ENCODE measurements around the gene REN. TPM values are rescaled to one million over a fixed set of nuclear protein-coding genes. Genes with fewer than 3 reads are reported as not detected.
A peak's percentile ranks its signal among the peaks of the same experiment; 100 is the strongest.

The REN gene
- total RNA-seq, result not detected

GRCh38 chr1:204166219-204166618, at the start of gene REN:
Gene REN, minus strand, starts transcription at chr1:204166337. Its CDS starts 44 bp downstream, at chr1:204166293.
- Mint-ChIP-seq H3K36me3 (peaks cover 6 to 21% of the 10 kb centered on the region in 2 donors), H3K27ac (no peak within 1 kb of the TSS), H3K9me3 (peaks cover 16 to 17% of the 10 kb centered on the region in 2 donors)
- DNase-seq (ENCODE audit: low spot score in 2 of 2) (no peak), ATAC-seq (no peak)

GRCh38 chr1:204213668-204214662, 47.8 kb upstream of the REN start, which contains the start of gene GOLT1A:
Gene GOLT1A, minus strand, starts transcription at chr1:204213988. Its CDS starts 82 bp downstream, at chr1:204213906.
- H3K27ac Mint-ChIP-seq, result peak within 1 kb of the TSS in 1 of 2 donors; percentile 40
- no peaks in the 10 kb centered on the region for H3K36me3 Mint-ChIP-seq
- no peaks in the 10 kb centered on the region for H3K9me3 Mint-ChIP-seq
- DNase-seq (ENCODE audit: low spot score in 2 of 2) (peak in 1 of 2 donors; percentile 59), ATAC-seq (peak; percentile 55 to 87)

- Mint-ChIP-seq H3K27ac (no peak overlapping the region), H3K9me3 (no peaks in the 10 kb centered on the region), H3K36me3 (no peaks in the 10 kb centered on the region)
- DNase-seq (ENCODE audit: low spot score in 2 of 2) (no peak), ATAC-seq (no peak)
These were observed 46.6 kb upstream of the REN start for GRCh38 chr1:204212715-204213114.

GRCh38 chr1:204211046-204211445, 44.9 kb upstream of the REN start:
- no peak for ATAC-seq
- H3K27ac Mint-ChIP-seq, result no peak overlapping the region

GRCh38 chr1:204207136-204207616, 41.0 kb upstream of the REN start:
- no peaks in the 10 kb centered on the region for H3K9me3 Mint-ChIP-seq
- DNase-seq (ENCODE audit: low spot score in 2 of 2), result peak; percentile 75 to 87
- no peaks in the 10 kb centered on the region for H3K36me3 Mint-ChIP-seq
- H3K27ac Mint-ChIP-seq, result no peak overlapping the region
- ATAC-seq, result peak; percentile 97 to 98

More at GRCh38 chr1:204211046-204211445, 44.9 kb upstream of the REN start:
- DNase-seq (ENCODE audit: low spot score in 2 of 2), result no peak
- Mint-ChIP-seq H3K9me3 (no peaks in the 10 kb centered on the region), H3K36me3 (no peaks in the 10 kb centered on the region)

GRCh38 chr1:204206121-204206520, 40.0 kb upstream of the REN start:
- DNase-seq (ENCODE audit: low spot score in 2 of 2) (no peak), ATAC-seq (no peak)
- H3K36me3 Mint-ChIP-seq, result no peaks in the 10 kb centered on the region
- H3K9me3 Mint-ChIP-seq, result no peaks in the 10 kb centered on the region
- no peak overlapping the region for H3K27ac Mint-ChIP-seq

- no peaks in the 10 kb centered on the region for H3K9me3 Mint-ChIP-seq
- H3K36me3 Mint-ChIP-seq, result no peaks in the 10 kb centered on the region
- DNase-seq (ENCODE audit: low spot score in 2 of 2) (no peak), ATAC-seq (no peak)
- no peak overlapping the region for H3K27ac Mint-ChIP-seq
These were observed 39.3 kb upstream of the REN start for GRCh38 chr1:204205486-204205885.

- DNase-seq (ENCODE audit: low spot score in 2 of 2) (no peak), ATAC-seq (no peak)
- H3K36me3 Mint-ChIP-seq, result no peaks in the 10 kb centered on the region
- no peaks in the 10 kb centered on the region for H3K9me3 Mint-ChIP-seq
- H3K27ac Mint-ChIP-seq, result no peak overlapping the region
These were observed 38.8 kb upstream of the REN start for GRCh38 chr1:204204944-204205343.

- ATAC-seq, result no peak
- no peak overlapping the region for H3K27ac Mint-ChIP-seq
- DNase-seq (ENCODE audit: low spot score in 2 of 2), result no peak
- H3K9me3 Mint-ChIP-seq, result no peaks in the 10 kb centered on the region
- no peaks in the 10 kb centered on the region for H3K36me3 Mint-ChIP-seq
These were observed 37.1 kb upstream of the REN start for GRCh38 chr1:204203206-204203767.

- DNase-seq (ENCODE audit: low spot score in 2 of 2) (no peak), ATAC-seq (no peak)
- H3K36me3 Mint-ChIP-seq, result no peaks in the 10 kb centered on the region
- H3K27ac Mint-ChIP-seq, result no peak overlapping the region
- H3K9me3 Mint-ChIP-seq, result no peaks in the 10 kb centered on the region
These were observed 36.3 kb upstream of the REN start for GRCh38 chr1:204202481-204202880.

- Mint-ChIP-seq H3K9me3 (no peaks in the 10 kb centered on the region), H3K27ac (no peak overlapping the region), H3K36me3 (no peaks in the 10 kb centered on the region)
- no peak for DNase-seq (ENCODE audit: low spot score in 2 of 2)
- ATAC-seq, result no peak
These were observed 35.4 kb upstream of the REN start for GRCh38 chr1:204201348-204202040.

GRCh38 chr1:204199579-204199978, 33.4 kb upstream of the REN start:
- Mint-ChIP-seq H3K9me3 (no peaks in the 10 kb centered on the region), H3K27ac (no peak overlapping the region), H3K36me3 (no peaks in the 10 kb centered on the region)
- ATAC-seq, result no peak
- DNase-seq (ENCODE audit: low spot score in 2 of 2), result no peak

GRCh38 chr1:204198348-204199340, 32.5 kb upstream of the REN start:
- no peak for DNase-seq (ENCODE audit: low spot score in 2 of 2)
- ATAC-seq, result peak in 1 of 2 donors; percentile 38
- H3K27ac Mint-ChIP-seq, result peak overlapping the region in 1 of 2 donors; percentile 10
- H3K9me3 Mint-ChIP-seq, result no peaks in the 10 kb centered on the region
- no peaks in the 10 kb centered on the region for H3K36me3 Mint-ChIP-seq

- no peaks in the 10 kb centered on the region for H3K36me3 Mint-ChIP-seq
- no peak for ATAC-seq
These were observed 30.9 kb upstream of the REN start for GRCh38 chr1:204197068-204197467.

GRCh38 chr1:204196068-204196795, 30.1 kb upstream of the REN start, which contains the start of gene KISS1:
Gene KISS1, minus strand, starts transcription at chr1:204196491. Its CDS starts 3,615 bp downstream, at chr1:204192876.
- no peaks in the 10 kb centered on the region for H3K36me3 Mint-ChIP-seq
- H3K9me3 Mint-ChIP-seq, result no peaks in the 10 kb centered on the region
- ATAC-seq, result no peak
- H3K27ac Mint-ChIP-seq, result no peak within 1 kb of the TSS
- DNase-seq (ENCODE audit: low spot score in 2 of 2), result no peak

More at GRCh38 chr1:204197068-204197467, 30.9 kb upstream of the REN start:
- DNase-seq (ENCODE audit: low spot score in 2 of 2), result no peak
- H3K27ac Mint-ChIP-seq, result no peak overlapping the region
- no peaks in the 10 kb centered on the region for H3K9me3 Mint-ChIP-seq
